Cardiac muscle cell (in vitro differentiated cells and primary cell): Measurements from ENCODE around the gene RPS19BP1. TPM values are rescaled to one million over a fixed set of nuclear protein-coding genes. Genes with fewer than 3 reads are reported as not detected.

Experiments used
- DNase-seq, 2 donors: peaks; one replicate each; pipeline versions ENCODE4 v3.0.0 to v3.0.0-alpha.2; 2010 to 2017; ENCODE audit warnings: low read depth in 1 of 2, low spot score in 1 of 2
- H3K27ac ChIP-seq: fragments of 200-600 bp; sonication (generic); 2 replicates; pipeline ENCODE4 v1.5.1; 2016
- H3K27me3 ChIP-seq: fragments of 200-600 bp; sonication (generic); 2 replicates; pipeline ENCODE4 v1.6.0; 2016; ENCODE audit warnings: control low read depth
- H3K36me3 ChIP-seq: fragments of 200-600 bp; sonication (generic); 2 replicates; pipeline ENCODE4 v1.5.1; 2016; ENCODE audit warnings: control low read depth
- H3K4me1 ChIP-seq: fragments of 200-600 bp; sonication (generic); 2 replicates; pipeline ENCODE4 v1.8.1; 2017; ENCODE audit warnings: low read depth, mild to moderate bottlenecking, mixed run types
- H3K4me3 ChIP-seq: fragments of 200-600 bp; sonication (generic); 2 replicates; pipeline ENCODE4 v1.5.1; 2016; ENCODE audit warnings: mild to moderate bottlenecking
- H3K9me3 ChIP-seq: fragments of 200-600 bp; sonication (generic); 2 replicates; pipeline ENCODE4 v1.5.1; 2017; ENCODE audit warnings: low read depth, mild to moderate bottlenecking, control low read depth
- polyA plus RNA-seq: library from polyadenylated mRNA; unstranded; fragments of >200 nt; fragmentation: Nextera tagmentation; extraction: Ambion mirVana; gene quantifications from 2 replicates; pipeline ENCODE4 v1.2.1, GENCODE V29; 2016
- total RNA-seq: library from RNA; depleted of rRNA; stranded (reverse); fragments of >200 nt; gene quantifications from 2 replicates; pipeline ENCODE4 v1.2.3, GENCODE V29; 2016
- TF ChIP-seq, protein P1 (sequence below): IDR thresholded peaks from 2 replicates; pipeline ENCODE4 v1.5.1; 2012; ENCODE audit warnings: low read depth, mild to moderate bottlenecking, low read length

The RPS19BP1 gene
- total and polyA plus RNA-seq, 2 experiments from 2014 or later = 144 to 150 TPM

DNA sequence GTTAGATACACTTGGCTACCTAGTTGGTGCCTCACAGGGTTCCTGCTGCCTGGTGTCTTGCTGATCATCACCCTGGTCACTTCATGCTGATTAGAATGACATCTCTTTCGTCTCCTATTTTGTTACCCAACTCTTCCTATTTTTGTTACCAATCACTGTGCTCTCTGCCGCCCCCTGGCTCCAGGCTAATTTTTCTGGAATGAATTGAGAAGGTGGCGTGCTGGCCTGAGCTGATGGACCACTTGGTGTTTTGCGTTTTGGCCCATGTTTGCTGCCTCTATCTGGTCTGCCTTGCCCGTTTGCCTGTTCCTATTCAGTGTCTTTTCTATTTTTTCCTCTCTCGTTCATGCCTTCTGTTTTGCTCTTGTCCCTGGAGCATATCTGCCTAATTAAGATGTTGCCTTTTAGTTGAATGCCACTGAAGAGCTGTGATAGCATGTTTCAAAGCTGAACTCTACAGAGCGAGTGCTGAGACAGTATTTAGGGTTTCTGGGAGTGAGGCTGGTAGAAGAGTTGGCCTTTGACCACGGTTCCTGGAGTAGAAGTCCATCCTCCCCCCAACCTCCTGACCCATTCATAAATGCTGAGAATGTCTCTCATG lies 18.1 kb downstream of the RPS19BP1 start:
- no peak overlapping the region for H3K4me3 ChIP-seq
- H3K36me3 ChIP-seq = peaks cover 56% of the 10 kb centered on the region
- H3K27ac ChIP-seq = no peak overlapping the region
- H3K9me3 ChIP-seq = no peaks in the 10 kb centered on the region
- TF ChIP-seq, protein P1, sequence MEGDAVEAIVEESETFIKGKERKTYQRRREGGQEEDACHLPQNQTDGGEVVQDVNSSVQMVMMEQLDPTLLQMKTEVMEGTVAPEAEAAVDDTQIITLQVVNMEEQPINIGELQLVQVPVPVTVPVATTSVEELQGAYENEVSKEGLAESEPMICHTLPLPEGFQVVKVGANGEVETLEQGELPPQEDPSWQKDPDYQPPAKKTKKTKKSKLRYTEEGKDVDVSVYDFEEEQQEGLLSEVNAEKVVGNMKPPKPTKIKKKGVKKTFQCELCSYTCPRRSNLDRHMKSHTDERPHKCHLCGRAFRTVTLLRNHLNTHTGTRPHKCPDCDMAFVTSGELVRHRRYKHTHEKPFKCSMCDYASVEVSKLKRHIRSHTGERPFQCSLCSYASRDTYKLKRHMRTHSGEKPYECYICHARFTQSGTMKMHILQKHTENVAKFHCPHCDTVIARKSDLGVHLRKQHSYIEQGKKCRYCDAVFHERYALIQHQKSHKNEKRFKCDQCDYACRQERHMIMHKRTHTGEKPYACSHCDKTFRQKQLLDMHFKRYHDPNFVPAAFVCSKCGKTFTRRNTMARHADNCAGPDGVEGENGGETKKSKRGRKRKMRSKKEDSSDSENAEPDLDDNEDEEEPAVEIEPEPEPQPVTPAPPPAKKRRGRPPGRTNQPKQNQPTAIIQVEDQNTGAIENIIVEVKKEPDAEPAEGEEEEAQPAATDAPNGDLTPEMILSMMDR = peak; percentile 78
- H3K4me1 ChIP-seq = peaks cover 7% of the 10 kb centered on the region
- H3K27me3 ChIP-seq = no peaks in the 10 kb centered on the region
- DNase-seq = peak; percentile 58

DNA sequence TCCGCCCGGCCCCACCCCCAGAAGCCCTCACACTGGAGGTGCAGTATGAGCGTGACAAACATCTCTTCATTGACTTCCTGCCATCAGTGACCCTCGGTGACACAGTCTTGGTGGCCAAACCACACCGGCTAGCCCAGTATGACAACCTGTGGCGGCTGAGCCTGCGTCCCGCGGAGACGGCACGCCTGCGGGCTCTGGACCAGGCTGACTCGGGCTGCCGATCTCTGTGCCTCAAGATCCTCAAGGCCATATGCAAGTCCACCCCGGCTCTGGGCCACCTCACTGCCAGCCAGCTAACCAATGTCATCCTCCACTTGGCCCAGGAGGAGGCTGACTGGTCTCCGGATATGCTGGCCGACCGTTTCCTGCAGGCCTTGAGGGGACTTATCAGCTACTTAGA lies 18.8 kb downstream of the RPS19BP1 start:
- Histone ChIP-seq H3K36me3 (peaks cover 60% of the 10 kb centered on the region), H3K27me3 (no peaks in the 10 kb centered on the region), H3K9me3 (no peaks in the 10 kb centered on the region), H3K4me3 (no peak overlapping the region), H3K27ac (peak overlapping the region; percentile 2), H3K4me1 (peaks cover 4% of the 10 kb centered on the region)
- TF ChIP-seq, protein P1 = no peak
- DNase-seq = no peak

DNA sequence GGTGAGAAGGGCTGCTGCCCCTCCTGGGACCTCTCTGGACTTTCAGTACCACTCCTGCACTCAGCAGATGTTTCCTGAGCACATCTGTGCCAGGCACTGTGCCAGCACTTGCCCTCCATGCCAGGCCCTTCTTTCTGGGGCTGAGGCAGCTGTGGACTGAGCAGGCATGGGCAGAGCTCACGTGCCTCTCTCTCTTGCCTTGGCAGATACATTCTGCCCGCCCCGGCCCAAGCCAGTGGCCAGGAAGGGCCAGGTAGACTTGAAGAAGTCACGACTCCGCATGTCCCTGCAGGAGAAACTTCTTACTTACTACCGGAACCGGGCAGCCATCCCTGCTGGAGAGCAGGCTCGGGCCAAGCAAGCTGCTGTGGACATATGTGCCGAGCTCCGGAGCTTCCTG lies 20.5 kb downstream of the RPS19BP1 start:
- peaks cover 64% of the 10 kb centered on the region for H3K36me3 ChIP-seq
- H3K4me3 ChIP-seq = no peak overlapping the region
- TF ChIP-seq, protein P1 = no peak
- no peaks in the 10 kb centered on the region for H3K9me3 ChIP-seq
- no peaks in the 10 kb centered on the region for H3K27me3 ChIP-seq
- no peak for DNase-seq
- no peaks in the 10 kb centered on the region for H3K4me1 ChIP-seq
- H3K27ac ChIP-seq = no peak overlapping the region

DNA sequence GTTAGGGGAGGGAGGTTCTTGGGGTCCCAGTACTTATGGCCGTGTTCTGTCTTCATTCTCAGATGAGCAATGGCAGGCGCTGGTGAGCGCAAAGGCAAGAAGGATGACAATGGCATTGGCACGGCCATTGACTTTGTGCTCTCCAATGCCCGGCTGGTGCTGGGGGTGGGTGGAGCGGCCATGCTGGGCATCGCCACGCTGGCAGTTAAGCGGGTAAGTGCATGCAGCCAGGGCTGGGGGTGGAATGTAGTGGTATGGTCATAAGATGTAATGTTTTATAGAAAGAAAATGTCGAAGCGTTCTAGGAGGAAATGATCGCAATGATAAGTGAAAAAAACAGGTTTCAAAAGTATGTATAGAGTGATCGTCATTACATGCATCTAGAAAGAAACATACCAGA lies 21.3 kb downstream of the RPS19BP1 start:
- TF ChIP-seq, protein P1 = no peak
- Histone ChIP-seq H3K27ac (no peak overlapping the region), H3K4me3 (no peak overlapping the region), H3K27me3 (no peaks in the 10 kb centered on the region), H3K36me3 (peaks cover 72% of the 10 kb centered on the region), H3K9me3 (no peaks in the 10 kb centered on the region), H3K4me1 (no peaks in the 10 kb centered on the region)
- no peak for DNase-seq

DNA sequence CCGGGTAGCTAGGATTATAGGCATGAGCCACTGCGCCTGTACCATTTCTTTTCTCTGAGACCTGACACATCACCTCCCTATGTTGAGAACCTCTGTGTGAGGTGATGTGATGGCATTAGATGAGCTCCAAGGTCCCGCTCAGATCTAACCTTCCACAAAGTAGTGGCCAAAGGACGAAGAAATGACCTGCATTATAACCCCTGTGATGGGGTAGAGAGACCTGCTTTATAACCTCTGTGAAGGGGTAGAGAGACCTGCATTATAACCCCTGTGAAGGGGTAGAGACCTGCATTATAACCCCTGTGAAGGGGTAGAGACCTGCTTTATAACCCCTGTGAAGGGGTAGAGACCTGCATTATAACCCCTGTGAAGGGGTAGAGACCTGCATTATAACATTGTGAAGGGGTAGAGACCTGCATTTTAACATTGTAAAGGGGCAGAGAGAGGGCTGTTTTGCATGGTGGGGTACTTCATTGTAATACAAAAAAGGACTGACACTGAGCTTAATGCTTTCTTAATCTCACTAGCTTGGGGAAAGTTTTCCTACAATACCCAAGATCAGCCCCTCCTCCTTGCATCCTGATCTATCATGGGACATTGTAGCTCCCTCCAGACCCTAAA lies 21.9 kb downstream of the RPS19BP1 start:
- Histone ChIP-seq H3K9me3 (no peaks in the 10 kb centered on the region), H3K36me3 (peaks cover 75% of the 10 kb centered on the region), H3K27ac (no peak overlapping the region), H3K27me3 (no peaks in the 10 kb centered on the region), H3K4me3 (no peak overlapping the region), H3K4me1 (no peaks in the 10 kb centered on the region)
- DNase-seq = no peak
- TF ChIP-seq, protein P1 = no peak
